CD8-positive, alpha-beta memory T cell (primary cell): ENCODE data around the gene AP3B2. TPM values are rescaled to one million over a fixed set of nuclear protein-coding genes. Genes with fewer than 3 reads are reported as not detected.

ENCODE experiments used
- CTCF ChIA-PET: fragments of 350-600 bp; sonication (Branson Sonifier 250); formaldehyde crosslinking; loops from one replicate; lab custom pipeline; 2021; ENCODE audit warnings: antibody characterized with exemption; lab: Charles Lee
- POLR2A ChIA-PET: fragments of 350-600 bp; sonication (Branson Sonifier 250); formaldehyde crosslinking; loops from one replicate; lab custom pipeline; 2021; ENCODE audit warnings: antibody characterized with exemption; lab: Charles Lee
- DNase-seq, 5 donors: peaks; one replicate each; pipeline versions ENCODE4 v3.0.0 to v3.0.0-alpha.2; 2020 to 2022; ENCODE audit warnings: mixed read lengths in 1 of 5
- H3K27ac ChIP-seq: one replicate; pipeline ENCODE4 v1.7.0; 2013; ENCODE audit warnings: low read depth, mild to moderate bottlenecking, low read length, moderate library complexity
- H3K27me3 ChIP-seq: 2 replicates; pipeline ENCODE4 v1.7.0; 2013; ENCODE audit warnings: low read length, mild to moderate bottlenecking; ENCODE audit not compliant: insufficient read depth, poor library complexity, severe bottlenecking
- H3K36me3 ChIP-seq: 2 replicates; pipeline ENCODE4 v1.7.0; 2013; ENCODE audit warnings: mild to moderate bottlenecking, low read length, moderate library complexity; ENCODE audit not compliant: insufficient read depth
- H3K4me1 ChIP-seq: 2 replicates; pipeline ENCODE4 v1.7.0; 2013; ENCODE audit warnings: mild to moderate bottlenecking, low read length, moderate library complexity; ENCODE audit not compliant: insufficient read depth
- H3K4me3 ChIP-seq: 2 replicates; pipeline ENCODE4 v1.7.0; 2013; ENCODE audit warnings: mild to moderate bottlenecking, low read length
- H3K9me3 ChIP-seq: 2 replicates; pipeline ENCODE4 v1.7.0; 2013; ENCODE audit warnings: mild to moderate bottlenecking, low read length
- H3K27ac Mint-ChIP-seq, 8 donors: one replicate each; pipeline ENCODE4 v1.8.0; 2020 to 2021; ENCODE audit warnings: mixed read lengths in 8 of 8, mild to moderate bottlenecking in 6 of 8, inconsistent platforms in 3 of 8, moderate library complexity in 3 of 8
- H3K27me3 Mint-ChIP-seq, 2 donors: one replicate each; pipeline ENCODE4 v1.8.0; 2020 to 2021; ENCODE audit warnings: mixed read lengths in 2 of 2, mild to moderate bottlenecking in 1 of 2, moderate library complexity in 1 of 2
- H3K36me3 Mint-ChIP-seq, 3 donors: one replicate each; pipeline ENCODE4 v1.8.0; 2020 to 2021; ENCODE audit warnings: mixed read lengths in 3 of 3, inconsistent platforms in 1 of 3, mild to moderate bottlenecking in 1 of 3
- H3K4me1 Mint-ChIP-seq, 3 donors: one replicate each; pipeline ENCODE4 v1.8.0; 2020 to 2021; ENCODE audit warnings: mixed read lengths in 3 of 3, inconsistent platforms in 1 of 3, mild to moderate bottlenecking in 1 of 3
- H3K4me3 Mint-ChIP-seq, 7 donors: one replicate each; pipeline ENCODE4 v1.8.0; 2020 to 2021; ENCODE audit warnings: mixed read lengths in 7 of 7, mild to moderate bottlenecking in 6 of 7, moderate library complexity in 4 of 7, inconsistent platforms in 2 of 7
- H3K9me3 Mint-ChIP-seq, 5 donors: one replicate each; pipeline ENCODE4 v1.8.0; 2020 to 2022; ENCODE audit warnings: mixed read lengths in 5 of 5, mild to moderate bottlenecking in 3 of 5, moderate library complexity in 2 of 5, inconsistent platforms in 1 of 5
- polyA plus RNA-seq: library from polyadenylated mRNA; unstranded; fragments of 300-500 nt; fragmentation: Illumina TruSeq; gene quantifications from one replicate; pipeline ENCODE4 v1.2.3, GENCODE V29; 2021
- total RNA-seq, 2 experiments: library from RNA; stranded (reverse); gene quantifications; one replicate each; pipeline ENCODE4 v1.2.3, GENCODE V29; 2021

Gene AP3B2, protein sequence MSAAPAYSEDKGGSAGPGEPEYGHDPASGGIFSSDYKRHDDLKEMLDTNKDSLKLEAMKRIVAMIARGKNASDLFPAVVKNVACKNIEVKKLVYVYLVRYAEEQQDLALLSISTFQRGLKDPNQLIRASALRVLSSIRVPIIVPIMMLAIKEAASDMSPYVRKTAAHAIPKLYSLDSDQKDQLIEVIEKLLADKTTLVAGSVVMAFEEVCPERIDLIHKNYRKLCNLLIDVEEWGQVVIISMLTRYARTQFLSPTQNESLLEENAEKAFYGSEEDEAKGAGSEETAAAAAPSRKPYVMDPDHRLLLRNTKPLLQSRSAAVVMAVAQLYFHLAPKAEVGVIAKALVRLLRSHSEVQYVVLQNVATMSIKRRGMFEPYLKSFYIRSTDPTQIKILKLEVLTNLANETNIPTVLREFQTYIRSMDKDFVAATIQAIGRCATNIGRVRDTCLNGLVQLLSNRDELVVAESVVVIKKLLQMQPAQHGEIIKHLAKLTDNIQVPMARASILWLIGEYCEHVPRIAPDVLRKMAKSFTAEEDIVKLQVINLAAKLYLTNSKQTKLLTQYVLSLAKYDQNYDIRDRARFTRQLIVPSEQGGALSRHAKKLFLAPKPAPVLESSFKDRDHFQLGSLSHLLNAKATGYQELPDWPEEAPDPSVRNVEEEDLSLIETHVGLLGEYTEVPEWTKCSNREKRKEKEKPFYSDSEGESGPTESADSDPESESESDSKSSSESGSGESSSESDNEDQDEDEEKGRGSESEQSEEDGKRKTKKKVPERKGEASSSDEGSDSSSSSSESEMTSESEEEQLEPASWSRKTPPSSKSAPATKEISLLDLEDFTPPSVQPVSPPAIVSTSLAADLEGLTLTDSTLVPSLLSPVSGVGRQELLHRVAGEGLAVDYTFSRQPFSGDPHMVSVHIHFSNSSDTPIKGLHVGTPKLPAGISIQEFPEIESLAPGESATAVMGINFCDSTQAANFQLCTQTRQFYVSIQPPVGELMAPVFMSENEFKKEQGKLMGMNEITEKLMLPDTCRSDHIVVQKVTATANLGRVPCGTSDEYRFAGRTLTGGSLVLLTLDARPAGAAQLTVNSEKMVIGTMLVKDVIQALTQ
- under 1 TPM; 0.16 to 0.61 TPM for total RNA-seq
- polyA plus RNA-seq = not detected

- peaks cover 12% of the 10 kb centered on the region for H3K27me3 ChIP-seq
- POLR2A ChIA-PET = no interaction called here
- Mint-ChIP-seq H3K27me3 (peaks cover 6 to 30% of the 10 kb centered on the region in 2 donors), H3K4me3 (peak within 1 kb of the TSS; percentile 63 to 81 (median 73)), H3K27ac (peak within 1 kb of the TSS in 1 of 8 donors; percentile 31), H3K9me3 (peaks cover 0 to 2% (median 0%) of the 10 kb centered on the region in 5 donors), H3K36me3 (no peaks in the 10 kb centered on the region), H3K4me1 (peaks cover 0 to 1% (median 0%) of the 10 kb centered on the region in 3 donors)
- no peak within 1 kb of the TSS for H3K27ac ChIP-seq
- no peaks in the 10 kb centered on the region for H3K36me3 ChIP-seq
- CTCF ChIA-PET = interaction anchor here (0.9 to 1.0 kb wide), 2 partner anchors 41 to 167 kb away, joined by 3 read pairs; no protein-coding TSS in a partner anchor
- no peaks in the 10 kb centered on the region for H3K9me3 ChIP-seq
- peak within 1 kb of the TSS; percentile 50 for H3K4me3 ChIP-seq
- H3K4me1 ChIP-seq = no peaks in the 10 kb centered on the region
- peak; percentile 53 to 72 (median 57) for DNase-seq
Measured at GRCh38 chr15:82709421-82710207, at the start of gene AP3B2. Gene AP3B2, minus strand, starts transcription at chr15:82709875. Its CDS starts 169 bp downstream, at chr15:82709706.

GRCh38 chr15:82751308-82751707 lies 41.6 kb upstream of the AP3B2 start:
- Mint-ChIP-seq H3K4me3 (peak overlapping the region; percentile 96 to 100 (median 99)), H3K4me1 (peaks cover 41 to 63% (median 61%) of the 10 kb centered on the region in 3 donors), H3K27me3 (no peaks in the 10 kb centered on the region), H3K36me3 (peaks cover 6 to 51% (median 22%) of the 10 kb centered on the region in 3 donors), H3K27ac (peak overlapping the region; percentile 24 to 98 (median 96)), H3K9me3 (no peaks in the 10 kb centered on the region)
- CTCF ChIA-PET = no interaction called here
- H3K4me3 ChIP-seq = peak overlapping the region; percentile 69
- H3K36me3 ChIP-seq = peaks cover 12% of the 10 kb centered on the region
- H3K27ac ChIP-seq = peak overlapping the region; percentile 74
- H3K27me3 ChIP-seq = no peaks in the 10 kb centered on the region
- DNase-seq = no peak
- no peaks in the 10 kb centered on the region for H3K9me3 ChIP-seq
- peaks cover 15% of the 10 kb centered on the region for H3K4me1 ChIP-seq
- POLR2A ChIA-PET = interaction anchor here (1.6 kb wide), 1 partner anchor 211 kb away, joined by 9 read pairs; the partner anchor contains the start of gene RPS17

DNA sequence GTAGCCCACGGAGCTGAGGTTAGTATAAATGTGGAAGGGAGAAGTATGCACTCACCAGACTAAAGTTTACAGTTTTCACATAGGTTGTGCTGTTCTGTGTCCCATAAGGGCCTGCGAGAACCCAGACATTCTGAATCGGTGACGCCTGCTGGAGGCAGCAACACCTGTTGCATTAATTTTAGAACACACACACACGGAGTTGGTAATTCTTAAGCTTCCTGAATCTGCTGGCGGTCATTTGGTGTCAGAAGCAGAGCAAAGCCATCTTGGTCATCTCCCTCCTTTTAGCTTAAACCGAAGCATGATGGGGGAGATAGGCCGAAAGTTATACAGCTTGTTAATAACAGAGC lies 41.1 kb upstream of the AP3B2 start:
- Histone ChIP-seq H3K27me3 (no peaks in the 10 kb centered on the region), H3K4me3 (peak overlapping the region; percentile 69), H3K36me3 (peaks cover 12% of the 10 kb centered on the region), H3K4me1 (peaks cover 15% of the 10 kb centered on the region), H3K9me3 (no peaks in the 10 kb centered on the region), H3K27ac (peak overlapping the region; percentile 74)
- Mint-ChIP-seq H3K4me1 (peaks cover 36 to 58% (median 56%) of the 10 kb centered on the region in 3 donors), H3K27me3 (no peaks in the 10 kb centered on the region), H3K9me3 (no peaks in the 10 kb centered on the region), H3K36me3 (peaks cover under 1 to 45% (median 17%) of the 10 kb centered on the region in 3 donors), H3K4me3 (peak overlapping the region; percentile 96 to 100 (median 99)), H3K27ac (peak overlapping the region; percentile 82 to 98 (median 97))
- ChIA-PET POLR2A (interaction anchor here (1.0 to 1.6 kb wide), 3 partner anchors 58 to 211 kb away, joined by 4 to 9 read pairs (median 6); partner anchors contain the start of genes RPS17 and WHAMM), CTCF (interaction anchor here (1.0 to 1.6 kb wide), 3 partner anchors 9 to 249 kb away, joined by 3 to 4 read pairs (median 3); partner anchors contain the start of gene AP3B2)
- no peak for DNase-seq

GRCh38 chr15:82749951-82750830 lies 40.5 kb upstream of the AP3B2 start:
- H3K9me3 Mint-ChIP-seq = no peaks in the 10 kb centered on the region
- no peaks in the 10 kb centered on the region for H3K27me3 Mint-ChIP-seq
- ChIA-PET CTCF (interaction anchor here (1.0 to 1.8 kb wide), 5 partner anchors 9 to 250 kb away, joined by 3 to 7 read pairs (median 3); partner anchors contain the start of genes AP3B2 and RPS17), POLR2A (interaction anchor here (1.0 to 1.6 kb wide), 4 partner anchors 59 to 210 kb away, joined by 4 to 9 read pairs (median 8); partner anchors contain the start of genes RPS17 and WHAMM)
- peak overlapping the region; percentile 96 to 100 (median 99) for H3K4me3 Mint-ChIP-seq
- peaks cover 9% of the 10 kb centered on the region for H3K36me3 ChIP-seq
- peaks cover 15% of the 10 kb centered on the region for H3K4me1 ChIP-seq
- H3K9me3 ChIP-seq = no peaks in the 10 kb centered on the region
- peaks cover 33 to 56% (median 52%) of the 10 kb centered on the region in 3 donors for H3K4me1 Mint-ChIP-seq
- no peaks in the 10 kb centered on the region for H3K27me3 ChIP-seq
- H3K27ac ChIP-seq = peak overlapping the region; percentile 74
- H3K36me3 Mint-ChIP-seq = peaks cover 0 to 39% (median 14%) of the 10 kb centered on the region in 3 donors
- H3K4me3 ChIP-seq = peak overlapping the region; percentile 69
- peak overlapping the region; percentile 82 to 98 (median 97) for H3K27ac Mint-ChIP-seq
- DNase-seq = peak; percentile 72 to 84 (median 76)

DNA sequence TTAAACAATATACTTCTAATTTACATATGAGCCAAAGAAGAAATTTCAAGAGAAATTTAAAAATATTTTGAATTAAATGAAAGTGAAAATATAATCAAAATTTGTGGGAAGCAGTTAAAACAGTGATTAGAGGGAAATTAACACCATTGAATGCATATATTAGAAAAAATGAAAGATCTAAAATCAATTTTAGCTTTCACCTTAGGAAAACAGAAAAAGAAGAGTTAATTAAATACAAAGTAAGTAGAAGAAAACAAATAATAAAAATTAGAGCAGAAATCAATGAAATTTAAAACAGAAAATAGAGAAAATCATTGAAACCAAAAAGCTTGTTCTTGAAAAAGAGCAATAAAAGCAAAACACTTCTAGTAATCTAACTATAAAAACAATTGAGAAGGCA lies 38.6 kb upstream of the AP3B2 start:
- Mint-ChIP-seq H3K4me1 (peaks cover 27 to 41% (median 40%) of the 10 kb centered on the region in 3 donors), H3K4me3 (peak overlapping the region in 3 of 7 donors; percentile 12 to 56 (median 33)), H3K9me3 (no peaks in the 10 kb centered on the region), H3K36me3 (peaks cover 0 to 25% (median 6%) of the 10 kb centered on the region in 3 donors), H3K27me3 (no peaks in the 10 kb centered on the region), H3K27ac (no peak overlapping the region)
- ChIA-PET POLR2A (no interaction called here), CTCF (interaction anchor here (1.8 kb wide), 1 partner anchor 18 kb away, joined by 3 read pairs; no protein-coding TSS in a partner anchor)
- H3K9me3 ChIP-seq = no peaks in the 10 kb centered on the region
- H3K27me3 ChIP-seq = no peaks in the 10 kb centered on the region
- H3K4me3 ChIP-seq = no peak overlapping the region
- H3K4me1 ChIP-seq = peaks cover 15% of the 10 kb centered on the region
- no peak for DNase-seq
- no peak overlapping the region for H3K27ac ChIP-seq
- no peaks in the 10 kb centered on the region for H3K36me3 ChIP-seq

DNA sequence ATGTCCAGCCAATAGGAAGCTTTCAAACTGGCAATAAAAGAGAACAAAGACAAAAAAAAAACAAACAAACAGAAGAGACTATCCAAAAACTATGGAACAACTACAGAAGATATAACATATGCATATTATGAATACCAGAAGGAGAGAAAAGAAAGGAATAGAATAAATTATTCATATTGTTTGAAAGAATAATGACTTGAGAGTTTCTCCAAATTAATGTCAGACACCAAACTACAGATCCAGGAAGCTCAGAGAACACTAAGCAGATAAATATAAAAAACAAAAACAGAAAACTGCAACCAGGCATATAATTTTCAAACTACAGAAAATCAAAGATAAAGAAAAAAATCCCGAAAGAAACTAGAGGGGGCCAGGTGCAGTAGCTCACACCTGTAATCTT lies 34.1 kb upstream of the AP3B2 start:
- no peak overlapping the region for H3K27ac Mint-ChIP-seq
- POLR2A ChIA-PET = no interaction called here
- no peaks in the 10 kb centered on the region for H3K9me3 Mint-ChIP-seq
- Histone ChIP-seq H3K36me3 (no peaks in the 10 kb centered on the region), H3K27ac (no peak overlapping the region), H3K9me3 (no peaks in the 10 kb centered on the region), H3K27me3 (no peaks in the 10 kb centered on the region), H3K4me3 (no peak overlapping the region), H3K4me1 (no peaks in the 10 kb centered on the region)
- DNase-seq = no peak
- H3K4me3 Mint-ChIP-seq = no peak overlapping the region
- CTCF ChIA-PET = no interaction called here
- H3K27me3 Mint-ChIP-seq = no peaks in the 10 kb centered on the region
- H3K4me1 Mint-ChIP-seq = peaks cover 3 to 4% (median 3%) of the 10 kb centered on the region in 3 donors
- H3K36me3 Mint-ChIP-seq = peaks cover 0 to 7% (median 0%) of the 10 kb centered on the region in 3 donors
